ENCODE measurements around the gene TEAD2.
"Not testable (repeated sequence)": the region's sequence is repeated elsewhere in the genome, so short reads cannot be mapped to it uniquely, and the experiment has no call there.

The TEAD2 gene

DNA sequence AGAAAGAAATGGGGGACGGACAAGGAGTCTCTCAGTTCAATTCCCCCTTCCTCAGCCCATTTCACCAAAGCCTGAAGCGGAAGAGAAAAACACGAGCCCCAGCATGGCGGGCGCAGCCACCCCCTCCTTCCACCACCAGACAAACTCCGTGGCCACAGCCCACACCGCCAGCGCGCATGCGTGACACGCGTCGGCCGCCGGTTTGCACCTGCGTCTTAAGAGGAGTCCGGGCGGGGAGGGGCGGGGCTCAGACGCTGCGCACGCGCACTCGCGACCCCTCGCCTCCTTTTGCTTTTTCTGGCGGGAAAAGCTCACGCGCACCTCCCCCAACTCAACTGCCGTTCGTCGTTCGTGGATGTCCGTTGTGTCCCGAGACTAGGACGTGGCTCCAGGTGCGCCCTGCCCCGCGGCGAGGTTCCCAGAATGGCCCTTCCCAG, 25.7 kb upstream of the TEAD2 start, which contains the start of gene KASH5:
KASH5 (plus strand) TSS at position 314 of the 437 bp plus-strand sequence. CDS start 2,635 bp downstream, outside the sequence.
- DNase-seq (ENCODE audit: low read depth in 2 of 2): peak in 1 of 2 experiments; percentile 12

DNA sequence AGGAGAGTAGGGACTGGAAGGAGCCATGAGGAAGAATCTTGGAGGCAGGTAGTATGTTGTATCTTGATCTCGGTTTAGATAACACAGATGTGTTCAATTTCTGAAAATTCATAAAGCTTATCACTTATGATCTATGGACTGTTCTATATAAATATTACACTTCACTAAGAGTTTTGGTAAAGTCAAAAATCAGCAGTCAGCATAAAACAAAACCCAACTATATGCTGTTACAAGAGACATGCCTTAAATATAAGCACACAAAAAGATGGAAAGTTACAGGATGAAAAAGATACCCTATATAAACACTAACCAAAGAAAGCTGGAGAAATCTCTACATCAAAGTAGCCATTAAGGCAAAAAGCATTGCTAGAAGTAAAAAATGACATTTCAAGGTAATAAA, 21.4 kb upstream of the TEAD2 start:
- DNase-seq (ENCODE audit: low read depth in 2 of 2): no peak

DNA sequence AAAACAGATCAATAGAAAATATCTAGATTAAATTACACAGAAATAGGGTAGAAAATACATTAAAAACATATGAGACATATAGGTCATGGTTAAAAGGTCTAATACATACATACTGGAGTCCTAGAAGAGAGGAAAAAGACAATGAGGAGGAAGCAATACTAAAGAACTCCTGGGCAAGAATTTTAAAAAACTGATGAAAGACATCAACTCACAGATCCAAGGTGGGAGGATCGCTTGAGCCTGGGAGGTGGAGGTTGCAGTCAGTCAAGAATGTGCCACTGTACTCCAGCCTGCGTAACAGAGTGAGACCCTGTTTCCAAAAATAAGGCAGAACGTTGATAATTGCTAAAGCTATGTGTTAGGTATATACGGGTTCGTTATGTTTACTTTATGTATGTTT, 20.4 kb upstream of the TEAD2 start:
- DNase-seq (ENCODE audit: low read depth in 2 of 2): no peak

DNA sequence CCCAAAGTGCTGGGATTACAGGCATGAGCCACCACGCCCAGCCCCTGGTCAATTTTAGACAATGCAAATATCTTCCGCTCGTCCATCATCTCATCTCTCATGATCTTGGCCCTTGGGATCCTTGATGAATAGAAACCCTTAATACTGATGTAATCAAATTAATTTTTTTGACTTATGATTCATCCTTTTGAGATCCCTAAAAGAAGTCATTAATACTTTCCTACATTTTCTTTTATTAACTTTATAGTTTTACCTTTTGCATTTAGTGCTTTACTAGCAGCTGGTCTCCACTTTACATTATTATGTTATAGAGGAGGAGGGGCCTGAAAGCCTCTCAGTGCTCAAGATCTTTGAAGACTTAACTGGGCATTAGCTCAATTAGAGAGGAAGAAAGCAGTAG, 18.2 kb upstream of the TEAD2 start:
- DNase-seq (ENCODE audit: low read depth in 2 of 2): no peak

DNA sequence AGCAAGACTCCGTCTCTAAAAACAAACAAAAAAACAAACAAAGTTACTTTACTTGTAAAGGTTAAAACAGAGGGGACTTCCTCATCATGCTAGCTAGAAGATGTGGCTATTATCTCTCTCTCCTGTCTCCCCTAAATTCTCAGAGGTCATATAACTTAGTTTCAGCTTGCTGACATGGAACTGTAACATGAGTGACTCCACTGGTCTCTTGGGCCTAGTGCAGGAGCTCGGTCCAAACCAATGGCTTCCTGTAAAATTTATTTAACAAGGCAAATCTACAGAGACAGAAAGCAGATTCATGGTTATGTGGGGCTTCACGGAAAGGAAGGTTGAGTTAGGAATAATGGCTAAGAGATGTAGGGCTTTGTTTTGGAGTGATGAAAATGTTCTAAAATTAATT, 16.3 kb upstream of the TEAD2 start:
- no peak for DNase-seq (ENCODE audit: low read depth in 2 of 2)

DNA sequence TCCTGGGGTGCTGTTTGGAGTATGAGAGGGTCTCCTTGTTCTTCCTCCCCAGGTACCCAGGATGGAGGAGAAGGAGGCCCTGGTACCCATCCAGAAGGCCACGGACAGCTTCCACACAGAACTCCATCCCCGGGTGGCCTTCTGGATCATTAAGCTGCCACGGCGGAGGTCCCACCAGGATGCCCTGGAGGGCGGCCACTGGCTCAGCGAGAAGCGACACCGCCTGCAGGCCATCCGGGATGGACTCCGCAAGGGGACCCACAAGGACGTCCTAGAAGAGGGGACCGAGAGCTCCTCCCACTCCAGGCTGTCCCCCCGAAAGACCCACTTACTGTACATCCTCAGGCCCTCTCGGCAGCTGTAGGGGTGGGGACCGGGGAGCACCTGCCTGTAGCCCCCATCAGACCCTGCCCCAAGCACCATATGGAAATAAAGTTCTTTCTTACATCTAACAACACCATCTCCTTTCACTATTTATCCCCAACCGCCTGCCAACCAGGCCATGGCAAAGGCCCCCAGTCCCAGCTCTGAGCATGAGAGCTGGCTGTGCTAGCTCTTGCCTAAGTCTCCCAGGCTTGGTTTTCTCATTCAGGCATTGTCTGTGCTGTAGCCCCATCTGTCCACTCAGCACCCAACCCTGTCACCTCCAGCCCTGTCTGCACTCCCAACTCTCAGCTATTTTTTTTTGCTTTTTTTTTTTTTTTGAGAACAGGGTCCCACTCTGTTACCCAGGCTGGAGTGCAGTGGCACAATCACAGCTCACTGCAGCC, 12.6 kb upstream of the TEAD2 start:
- no peak for DNase-seq (ENCODE audit: low read depth in 2 of 2)

DNA sequence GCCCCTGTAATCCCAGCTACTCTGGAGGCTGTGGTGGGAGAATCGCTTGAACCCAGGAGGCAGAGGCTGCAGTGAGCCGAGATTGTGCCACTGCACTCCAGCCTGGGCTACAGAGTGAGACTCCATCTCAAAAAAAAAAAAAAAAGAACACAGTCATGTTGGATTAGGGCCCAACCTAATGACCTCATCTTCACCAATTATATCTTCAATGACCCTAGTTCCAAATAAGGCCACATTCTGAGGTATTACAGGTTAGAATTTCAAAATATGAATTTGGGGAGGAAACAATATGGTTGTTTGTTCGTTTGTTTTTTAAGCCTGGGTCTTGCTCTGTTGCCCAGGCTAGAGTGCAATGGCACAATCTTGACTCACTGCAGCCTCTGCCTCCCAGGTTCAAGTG, 11.0 kb upstream of the TEAD2 start:
- not testable (repeated sequence) for DNase-seq (ENCODE audit: low read depth in 2 of 2)

DNA sequence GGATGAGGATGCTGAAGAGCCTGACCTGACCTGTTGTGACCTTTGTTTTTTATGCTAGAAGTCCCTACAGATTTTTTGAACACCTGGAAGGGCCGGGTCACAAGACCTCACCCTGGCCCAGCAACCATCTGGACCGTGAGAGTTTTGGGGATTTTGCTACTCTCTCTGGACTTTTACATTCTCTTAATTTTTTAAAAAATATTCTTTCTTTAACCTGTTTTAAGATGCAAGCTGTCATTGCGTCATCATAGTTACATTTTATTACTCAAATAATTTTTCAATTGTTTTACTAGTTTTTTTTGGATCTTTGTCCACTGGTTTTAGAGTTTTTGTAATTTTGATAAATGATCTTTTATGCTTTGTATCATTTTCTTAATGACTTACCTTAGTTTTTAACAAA, 9.0 kb upstream of the TEAD2 start:
- DNase-seq (ENCODE audit: low read depth in 2 of 2): no peak

DNA sequence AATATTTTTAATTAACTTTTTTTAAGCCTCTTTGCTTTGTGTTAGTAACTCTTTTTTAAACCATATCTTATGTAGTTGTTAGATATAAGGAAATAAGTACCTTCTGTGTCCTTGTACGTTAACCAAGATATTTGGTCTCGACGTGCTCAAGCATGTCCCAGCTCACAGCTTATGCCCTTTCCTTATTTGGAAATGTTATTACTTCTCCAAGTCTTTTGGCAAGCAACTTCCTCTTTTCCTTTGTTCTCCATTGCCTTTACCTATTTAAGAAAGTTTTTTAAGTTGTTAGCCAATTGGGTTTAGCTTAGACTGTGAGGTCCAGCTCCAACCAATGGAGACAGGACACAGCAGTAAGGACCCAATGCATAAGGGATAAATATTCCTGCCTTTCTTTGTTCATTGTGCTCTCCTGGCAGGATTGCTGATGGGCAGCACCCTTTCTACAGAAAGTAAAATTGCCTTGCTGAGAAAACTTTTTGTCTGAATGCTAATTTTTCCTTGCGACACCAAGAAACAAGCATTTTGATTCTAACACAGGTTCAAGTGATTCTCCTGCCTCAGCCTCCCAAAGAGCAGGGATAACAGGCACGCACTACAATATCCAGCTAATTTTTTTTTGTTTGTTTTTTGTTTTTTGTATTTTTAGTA, 6.6 kb upstream of the TEAD2 start:
- no peak for DNase-seq (ENCODE audit: low read depth in 2 of 2)

DNA sequence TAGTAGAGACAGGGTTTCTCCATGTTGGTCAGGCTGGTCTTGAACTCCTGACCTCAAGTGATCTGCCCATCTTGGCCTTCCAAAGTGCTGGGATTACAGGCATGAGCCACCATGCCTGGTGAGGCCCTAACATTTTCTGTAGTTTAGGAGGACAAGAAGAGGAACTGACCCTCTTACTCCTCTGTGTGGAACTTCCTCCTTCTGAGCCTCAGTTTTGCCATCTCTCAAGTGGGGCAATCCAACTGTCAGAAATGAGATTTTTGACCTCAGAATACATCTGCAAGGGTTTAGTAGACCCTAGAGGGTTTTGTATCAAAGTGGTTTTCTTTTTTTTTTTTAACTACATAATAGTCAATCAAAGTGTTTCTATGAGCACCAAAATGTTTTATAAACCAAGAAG, 3.9 kb upstream of the TEAD2 start:
- DNase-seq (ENCODE audit: low read depth in 2 of 2): no peak

DNA sequence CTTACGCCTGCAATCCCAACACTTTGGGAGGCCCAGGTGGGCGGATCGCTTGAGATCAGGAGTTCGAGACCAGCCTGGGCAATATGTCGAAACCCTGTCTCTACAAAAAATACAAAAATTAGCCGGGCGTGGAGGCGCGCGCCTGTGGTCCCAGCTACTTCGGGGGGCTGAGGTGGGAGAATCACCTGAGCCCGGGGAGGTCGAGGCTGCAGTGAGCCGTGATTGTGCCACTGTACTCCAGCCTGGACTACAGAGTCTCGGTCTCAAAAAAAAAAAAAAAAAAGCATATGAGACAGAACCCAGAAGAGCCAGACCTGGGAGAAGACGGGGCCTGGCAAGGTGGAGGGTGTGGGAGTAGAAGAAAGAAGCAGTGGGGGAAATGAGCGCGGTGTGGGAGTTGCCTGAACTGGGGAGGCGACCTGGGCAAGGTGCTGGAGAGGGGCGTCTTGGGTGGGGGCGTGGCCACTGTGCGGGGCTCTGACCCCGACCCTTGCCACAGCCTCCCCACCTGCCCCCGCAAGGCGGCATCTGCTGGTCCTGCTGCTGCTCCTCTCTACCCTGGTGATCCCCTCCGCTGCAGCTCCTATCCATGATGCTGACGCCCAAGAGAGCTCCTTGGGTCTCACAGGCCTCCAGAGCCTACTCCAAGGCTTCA, 2.0 kb upstream of the TEAD2 start:
- DNase-seq (ENCODE audit: low read depth in 2 of 2): no peak

DNA sequence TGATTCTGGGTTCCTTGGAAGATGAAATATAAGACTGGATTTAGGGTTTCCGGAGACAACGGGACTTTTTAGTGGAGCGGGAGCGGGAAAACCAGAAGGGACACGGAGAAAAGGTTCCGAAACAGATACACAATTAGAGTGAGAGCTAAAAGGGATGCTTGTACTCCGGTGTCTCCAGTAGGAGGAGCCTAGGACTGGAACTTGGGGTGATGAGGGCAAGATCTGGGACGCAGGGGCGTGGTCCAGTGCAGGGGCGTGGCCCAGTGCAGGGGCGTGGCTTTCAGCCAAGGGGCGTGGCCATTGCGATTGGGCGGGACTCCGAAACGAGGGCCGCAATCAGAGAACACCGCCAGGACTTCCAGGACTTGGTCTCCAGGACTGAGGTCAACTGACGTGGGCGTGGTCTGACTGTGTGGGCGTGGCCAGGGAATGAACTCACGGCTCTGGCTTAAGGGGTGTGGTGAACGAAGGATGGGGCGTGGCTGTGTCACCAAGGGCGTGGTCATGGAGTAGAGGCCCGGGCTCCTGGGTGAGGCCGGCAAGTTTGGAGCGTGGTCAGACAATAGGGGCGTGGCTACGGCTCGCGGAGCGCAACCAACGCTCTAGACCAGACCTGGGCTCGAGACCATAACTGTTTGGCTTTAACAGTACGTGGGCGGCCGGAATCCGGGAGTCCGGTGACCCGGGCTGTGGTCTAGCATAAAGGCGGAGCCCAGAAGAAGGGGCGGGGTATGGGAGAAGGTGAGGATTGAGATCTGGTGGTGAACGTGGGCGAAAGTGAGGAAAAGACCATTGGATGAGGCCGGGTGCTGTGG, 1.3 kb upstream of the TEAD2 start, which contains the start of gene DKKL1:
DKKL1 (plus strand) TSS at position 610 of the 815 bp plus-strand sequence; CDS start at position 732, 122 bp downstream.
- peak; percentile 97 for DNase-seq (ENCODE audit: low read depth in 2 of 2)

DNA sequence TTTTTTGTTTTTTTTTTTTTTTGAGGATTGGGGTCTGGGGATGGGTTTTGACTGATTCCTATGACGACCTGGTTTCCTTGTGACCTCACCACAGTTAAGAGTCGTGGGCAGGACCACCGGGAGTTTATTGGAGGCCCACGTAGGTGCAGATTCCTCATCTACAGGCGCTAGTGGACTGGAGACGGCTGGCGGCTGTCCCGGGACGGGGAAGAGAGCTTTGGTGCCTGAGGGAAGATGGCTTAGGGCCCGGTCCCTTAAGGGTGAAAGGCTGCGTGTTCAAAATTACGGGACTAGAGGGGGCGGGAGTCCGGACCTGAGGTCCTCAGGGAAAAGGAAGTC, 682 bp upstream of the TEAD2 start:
- DNase-seq (ENCODE audit: low read depth in 2 of 2): no peak

DNA sequence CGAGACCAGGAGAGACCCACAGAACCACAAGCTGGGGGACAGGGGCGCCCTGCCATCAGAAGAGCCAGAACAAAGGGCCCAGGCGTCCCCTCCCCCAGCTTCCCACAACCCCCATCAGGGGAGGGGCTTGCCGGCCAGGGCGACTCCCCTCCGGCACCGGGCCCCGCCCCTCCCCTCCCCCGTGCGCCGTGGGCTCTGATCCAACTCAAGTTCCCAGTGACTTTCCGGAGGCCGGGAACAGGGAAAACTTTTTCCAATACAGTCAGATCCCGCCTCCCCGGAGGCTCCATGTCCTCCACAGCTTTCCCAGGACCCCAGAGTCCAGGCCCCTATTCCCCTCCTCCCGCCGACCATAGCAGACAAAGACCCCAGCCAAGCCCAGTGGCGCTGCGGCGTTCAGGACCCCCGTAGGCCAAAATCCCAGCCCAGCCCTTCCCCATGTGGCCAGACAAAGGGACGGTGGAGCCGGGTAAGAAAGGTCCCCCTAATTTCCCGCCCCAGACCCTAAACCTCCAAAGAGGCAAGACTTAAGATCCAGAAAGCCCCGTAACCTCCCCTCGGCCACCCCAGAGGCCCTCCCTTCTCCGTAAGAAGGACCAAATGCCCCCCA, 673 bp downstream of the TEAD2 start:
- peak; percentile 78 to 81 for DNase-seq (ENCODE audit: low read depth in 2 of 2)

DNA sequence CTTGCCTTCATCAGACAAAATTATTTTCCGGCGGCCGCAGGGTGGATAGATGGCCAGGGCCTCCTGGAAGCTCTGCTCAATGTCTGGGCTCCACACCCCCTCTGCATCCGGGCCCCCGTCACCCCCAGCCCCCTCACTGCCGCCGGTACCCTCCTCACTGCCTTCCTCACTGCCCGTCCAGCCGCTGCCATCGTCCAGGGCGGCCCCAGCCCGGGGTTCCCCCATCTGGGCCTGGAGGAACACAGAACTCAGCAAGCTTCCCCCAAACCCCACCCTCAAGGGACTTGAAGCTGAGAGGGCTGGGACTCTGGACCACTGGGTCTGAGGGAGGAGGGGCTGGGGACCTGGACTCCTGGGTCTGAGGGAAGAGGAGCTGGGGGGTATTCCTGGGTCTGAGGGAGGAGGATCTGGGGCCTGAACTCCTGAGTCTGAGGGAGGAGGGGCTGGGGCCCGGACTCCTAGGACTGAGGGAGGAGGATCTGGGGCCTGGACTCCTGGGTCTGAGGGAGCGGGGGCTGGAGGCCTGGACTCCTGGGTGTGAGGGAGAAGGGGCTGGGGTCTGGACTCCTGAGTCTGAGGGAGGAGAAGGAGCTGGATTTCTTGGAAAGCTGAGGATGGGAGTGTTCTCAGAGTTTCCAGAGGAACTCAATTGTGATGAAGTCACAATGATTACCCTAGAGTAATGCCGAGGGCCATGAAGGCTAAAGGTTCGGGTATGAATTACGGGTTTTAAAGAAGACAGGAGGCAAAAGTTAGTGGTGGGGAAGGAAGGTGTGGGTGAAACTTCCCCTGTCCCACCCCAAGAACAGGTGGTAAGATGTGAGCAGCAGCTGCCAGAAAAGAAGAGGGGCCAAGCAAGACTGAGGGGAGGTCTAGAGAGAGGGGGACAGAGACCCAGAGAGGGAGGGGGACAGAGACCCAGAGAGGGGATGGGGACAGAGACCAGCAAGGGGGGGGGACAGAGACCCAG, 2.1 kb downstream of the TEAD2 start:
- no peak for DNase-seq (ENCODE audit: low read depth in 2 of 2)

DNA sequence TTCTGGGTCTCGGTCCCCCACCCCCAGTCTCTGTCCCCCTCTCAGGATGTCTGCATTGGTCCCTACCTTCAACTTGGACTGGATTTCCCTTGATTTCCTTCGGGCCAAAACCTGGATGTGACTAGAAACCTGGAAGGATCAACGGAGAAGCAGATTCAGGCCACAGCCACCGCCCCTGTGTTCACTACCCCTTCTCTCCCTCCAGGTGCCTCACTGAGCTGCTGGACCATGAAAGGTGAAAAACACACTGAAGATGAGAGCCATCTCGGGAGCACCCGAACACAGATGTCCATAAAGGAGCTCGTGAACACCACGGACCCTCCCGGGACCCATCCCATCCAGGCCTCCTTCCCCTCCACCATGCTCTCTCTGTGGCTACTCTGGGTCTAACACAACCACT, 5.0 kb downstream of the TEAD2 start:
- no peak for DNase-seq (ENCODE audit: low read depth in 2 of 2)

DNA sequence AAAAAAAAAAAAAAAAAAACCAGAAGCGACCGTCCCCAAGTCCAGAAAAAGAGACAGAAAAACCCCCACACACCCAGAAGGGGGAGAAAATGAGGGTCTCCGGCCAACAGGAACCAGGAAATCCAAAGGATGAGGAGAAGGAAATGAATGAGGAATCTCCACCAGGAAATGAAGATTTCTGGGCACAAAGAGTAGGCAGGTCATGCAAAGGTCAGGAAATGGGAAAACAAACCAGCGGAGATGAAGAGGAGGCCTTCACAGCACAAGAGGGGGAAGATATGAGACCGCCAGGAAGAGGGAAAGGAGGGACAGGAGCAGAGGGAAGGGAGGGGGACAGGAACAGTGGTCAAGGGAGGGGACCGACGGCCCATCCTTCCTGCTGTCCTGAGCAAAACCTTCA, 5.8 kb downstream of the TEAD2 start:
- DNase-seq (ENCODE audit: low read depth in 2 of 2): no peak

DNA sequence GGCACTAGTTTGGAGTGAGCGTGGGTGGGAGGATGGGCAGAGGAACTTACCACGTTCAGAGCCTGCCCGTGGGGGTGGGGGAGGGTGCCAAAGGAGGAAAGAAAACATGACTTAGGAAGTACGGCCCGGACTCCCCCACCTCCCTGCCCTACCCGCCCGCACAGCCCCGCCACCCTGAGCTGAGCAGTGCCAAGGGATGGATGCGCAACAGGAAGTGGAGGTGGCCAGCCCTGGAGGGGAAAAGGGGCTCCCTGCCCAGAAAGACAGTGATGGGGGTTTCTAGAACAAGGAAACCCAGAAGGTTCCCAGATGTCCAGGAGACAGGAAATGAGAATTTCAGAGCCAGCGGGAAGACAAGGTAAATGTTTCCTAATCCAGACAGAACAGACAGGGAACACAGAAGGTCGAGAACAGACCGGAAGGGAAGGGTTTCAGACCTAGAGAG, 6.3 kb downstream of the TEAD2 start:
- peak in 1 of 2 experiments; percentile 11 for DNase-seq (ENCODE audit: low read depth in 2 of 2)

DNA sequence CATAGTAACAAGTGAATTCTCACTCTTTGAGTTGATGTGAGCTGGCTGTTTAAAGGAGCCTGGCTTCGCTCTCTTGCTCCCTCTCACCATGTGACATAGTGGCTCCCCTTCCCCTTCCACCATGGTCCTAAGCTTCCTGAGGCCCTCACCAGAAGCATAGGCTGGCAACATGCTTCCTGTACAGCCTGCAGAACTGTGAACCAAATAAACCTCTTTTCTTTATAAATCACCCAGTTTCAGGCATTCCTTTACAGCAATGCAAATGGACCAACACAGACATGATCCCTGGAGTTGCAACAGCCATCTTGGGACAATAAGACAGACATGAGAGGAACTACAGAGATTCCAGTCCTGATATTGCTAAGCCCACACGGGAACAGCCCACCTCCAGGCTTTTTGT, 12.6 kb downstream of the TEAD2 start:
- no peak for DNase-seq (ENCODE audit: low read depth in 2 of 2)
